ENCODE data around the gene KRAS.

DNA sequence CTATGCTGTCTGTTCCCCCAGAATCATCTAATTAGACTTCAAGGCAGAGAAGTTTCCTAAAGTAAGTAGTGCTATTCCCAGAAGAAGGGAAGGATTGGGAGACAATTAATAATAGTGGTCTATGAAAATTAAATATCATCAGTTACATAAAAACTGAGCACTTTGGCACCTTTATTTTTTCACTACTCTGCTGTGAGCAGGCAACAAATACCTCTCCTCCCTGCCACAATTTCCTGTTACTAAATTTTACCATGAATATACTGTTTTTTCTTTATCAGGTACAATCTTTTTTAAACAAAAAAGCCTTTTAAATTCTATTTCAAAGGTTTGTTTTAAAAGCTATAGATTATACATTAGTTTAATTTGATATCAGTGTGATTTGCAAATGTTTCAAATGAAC is 29.4 kb upstream of the KRAS start:
- TF ChIP-seq POLR2AphosphoS5 (IDR thresholded peaks at IDR 0.05; ENCODE audit: low read depth, low read length): no peak
- no peak for TF ChIP-seq TAF1 (IDR thresholded peaks at IDR 0.05; ENCODE audit: low read depth, low read length)
- no peak for TF ChIP-seq POLR2A (IDR thresholded peaks at IDR 0.05; ENCODE audit: low read depth, low read length)
- TF ChIP-seq POU2F2 (IDR thresholded peaks at IDR 0.05; ENCODE audit: low read depth, low read length): no peak
- TF ChIP-seq SPI1 (IDR thresholded peaks at IDR 0.05; ENCODE audit: low read depth, low read length): no peak
- TF ChIP-seq PAX5 (IDR thresholded peaks at IDR 0.05; ENCODE audit: insufficient read depth, low read length, severe bottlenecking): no peak

Data from GM12891 (cell line).